ENCODE results near the gene ZBED5.

The ZBED5 gene

GRCh38 chr11:10878408-10879214, 20.8 kb upstream of the ZBED5 start:
- no peak for DNase-seq (ENCODE audit: low spot score)

GRCh38 chr11:10876158-10876557, 18.3 kb upstream of the ZBED5 start:
- no peak for DNase-seq (ENCODE audit: low spot score)

- DNase-seq (ENCODE audit: low spot score) = no peak
Observed at GRCh38 chr11:10875430-10876021, 17.7 kb upstream of the ZBED5 start.

- no peak for DNase-seq (ENCODE audit: low spot score)
Observed at GRCh38 chr11:10872097-10872496, 14.2 kb upstream of the ZBED5 start.

GRCh38 chr11:10868352-10868751, 10.5 kb upstream of the ZBED5 start:
- DNase-seq (ENCODE audit: low spot score) = no peak

- no peak for DNase-seq (ENCODE audit: low spot score)
Observed at GRCh38 chr11:10866893-10867331, 9.1 kb upstream of the ZBED5 start.

- DNase-seq (ENCODE audit: low spot score) = no peak
Observed at GRCh38 chr11:10865837-10866270, 8.0 kb upstream of the ZBED5 start.

- no peak for DNase-seq (ENCODE audit: low spot score)
Observed at GRCh38 chr11:10864688-10865087, 6.8 kb upstream of the ZBED5 start.

- no peak for DNase-seq (ENCODE audit: low spot score)
Observed at GRCh38 chr11:10862446-10862845, 4.6 kb upstream of the ZBED5 start.

GRCh38 chr11:10861799-10862198, 3.9 kb upstream of the ZBED5 start:
- DNase-seq (ENCODE audit: low spot score) = no peak

- no peak for DNase-seq (ENCODE audit: low spot score)
Observed at GRCh38 chr11:10861047-10861446, 3.2 kb upstream of the ZBED5 start.

- DNase-seq (ENCODE audit: low spot score) = no peak
Observed at GRCh38 chr11:10858439-10859325, 829 bp upstream of the ZBED5 start.

- no peak for DNase-seq (ENCODE audit: low spot score)
Observed at GRCh38 chr11:10857459-10857708, 469 bp downstream of the ZBED5 start.

GRCh38 chr11:10856689-10857458, 979 bp downstream of the ZBED5 start:
- peak; percentile 47 for DNase-seq (ENCODE audit: low spot score)

- DNase-seq (ENCODE audit: low spot score) = no peak
Observed at GRCh38 chr11:10855295-10855694, 2.6 kb downstream of the ZBED5 start.

- no peak for DNase-seq (ENCODE audit: low spot score)
Observed at GRCh38 chr11:10847960-10848860, 9.6 kb downstream of the ZBED5 start.

GRCh38 chr11:10846660-10847059, 11.2 kb downstream of the ZBED5 start:
- no peak for DNase-seq (ENCODE audit: low spot score)

- no peak for DNase-seq (ENCODE audit: low spot score)
Observed at GRCh38 chr11:10845589-10845988, 12.3 kb downstream of the ZBED5 start.

- no peak for DNase-seq (ENCODE audit: low spot score)
Observed at GRCh38 chr11:10844796-10845195, 13.1 kb downstream of the ZBED5 start.

- peak; percentile 26 for DNase-seq (ENCODE audit: low spot score)
Observed at GRCh38 chr11:10844356-10844755, 13.5 kb downstream of the ZBED5 start.

- DNase-seq (ENCODE audit: low spot score) = no peak
Observed at GRCh38 chr11:10838881-10839280, 19.0 kb downstream of the ZBED5 start.
